SK-MEL-5 (cell line): ENCODE results near the gene DDN. TPM values are rescaled to one million over a fixed set of nuclear protein-coding genes. Genes with fewer than 3 reads are reported as not detected.
A peak's percentile ranks its signal among the peaks of the same experiment; 100 is the strongest.

Source experiments
- DNase-seq: peaks from one replicate; pipeline ENCODE4 v3.0.0-alpha.2; 2016; ENCODE audit warnings: low read depth, low spot score
- in situ Hi-C: cut with HindIII; loops from 2 replicates; pipeline ENCODE4 v1.10.0; 2016; ENCODE audit warnings: low sequenced_read_pairs, high pct_unique_total_duplicates, low pct_unique_long_range_greater_than_20kb
- total RNA-seq: library from RNA; depleted of rRNA; stranded (reverse); fragments of >200 nt; shearing (Covaris generic); gene quantifications from 2 replicates; pipeline ENCODE4 v1.2.3, GENCODE V29; 2014

DDN gene
- total RNA-seq, 1 experiment from 2014 or later: 0.03 TPM

GRCh38 chr12:49019443-49020324 is 20.5 kb upstream of the DDN start:
- peak; percentile 64 for DNase-seq
- in situ Hi-C loops: no loop called here

GRCh38 chr12:49019120-49019430 is 19.9 kb upstream of the DDN start:
- DNase-seq: no peak
- in situ Hi-C loops: no loop called here

- in situ Hi-C loops: no loop called here
- peak; percentile 96 for DNase-seq
Measured at GRCh38 chr12:49018261-49019119, 19.3 kb upstream of the DDN start, which contains the start of gene PRKAG1. Gene PRKAG1, minus strand, starts transcription at chr12:49018776. Its CDS starts 36 bp downstream, at chr12:49018740.

GRCh38 chr12:49017891-49018260 is 18.7 kb upstream of the DDN start:
- in situ Hi-C loops: no loop called here
- DNase-seq: no peak

GRCh38 chr12:49015196-49015595 is 16.0 kb upstream of the DDN start:
- in situ Hi-C loops: no loop called here
- no peak for DNase-seq

- DNase-seq: peak; percentile 31
Measured at GRCh38 chr12:49014547-49014946, 15.4 kb upstream of the DDN start.

GRCh38 chr12:49013428-49013827 is 14.3 kb upstream of the DDN start:
- no peak for DNase-seq
- in situ Hi-C loops: no loop called here

More at GRCh38 chr12:49014547-49014946, 15.4 kb upstream of the DDN start:
- in situ Hi-C loops: no loop called here

GRCh38 chr12:49012739-49013138 is 13.6 kb upstream of the DDN start:
- no peak for DNase-seq
- in situ Hi-C loops: no loop called here

- in situ Hi-C loops: no loop called here
- no peak for DNase-seq
Measured at GRCh38 chr12:49010092-49010668, 11.0 kb upstream of the DDN start.

- in situ Hi-C loops: no loop called here
- DNase-seq: no peak
Measured at GRCh38 chr12:49008943-49009342, 9.8 kb upstream of the DDN start.

GRCh38 chr12:49000346-49000745 is 1.2 kb upstream of the DDN start:
- DNase-seq: no peak
- in situ Hi-C loops: no loop called here

- in situ Hi-C loops: no loop called here
- DNase-seq: no peak
Measured at GRCh38 chr12:48998497-48999353, 450 bp downstream of the DDN start.

GRCh38 chr12:48997719-48998496 is 1.3 kb downstream of the DDN start:
- no peak for DNase-seq
- in situ Hi-C loops: no loop called here

- in situ Hi-C loops: no loop called here
- no peak for DNase-seq
Measured at GRCh38 chr12:48996794-48997718, 2.1 kb downstream of the DDN start.

GRCh38 chr12:48995086-48995879 is 3.9 kb downstream of the DDN start:
- peak; percentile 85 for DNase-seq
- in situ Hi-C loops: no loop called here
